WTC11 (cell line): ENCODE data around the gene CLECL1. TPM values are rescaled to one million over a fixed set of nuclear protein-coding genes. Genes with fewer than 3 reads are reported as not detected.

Experiments used
- ATAC-seq: fragments of 200-7000 bp; cut with Tn5 transposase; 2 replicates; pipeline ENCODE4 v1.10.0; 2021; ENCODE audit warnings: mild to moderate bottlenecking, moderate library complexity
- CTCF ChIA-PET: fragments of 300-600 bp; sonication (Branson Sonifier 250); formaldehyde crosslinking; loops from one replicate; lab custom pipeline; 2021; ENCODE audit warnings: antibody characterized with exemption; lab: Charles Lee
- POLR2A ChIA-PET: fragments of 350-600 bp; sonication (Branson Sonifier 250); formaldehyde crosslinking; loops from one replicate; lab custom pipeline; 2021; ENCODE audit warnings: antibody characterized with exemption; lab: Charles Lee
- DNase-seq: peaks from one replicate; pipeline ENCODE4 v3.0.0; 2021; ENCODE audit warnings: low spot score
- H3K27ac Mint-ChIP-seq: 2 replicates; pipeline ENCODE4 v1.8.0; 2021; ENCODE audit warnings: mixed read lengths
- H3K27me3 Mint-ChIP-seq: 2 replicates; pipeline ENCODE4 v1.8.0; 2021; ENCODE audit warnings: low read depth, mild to moderate bottlenecking, moderate library complexity, mixed read lengths
- H3K36me3 Mint-ChIP-seq: 2 replicates; pipeline ENCODE4 v1.8.0; 2021; ENCODE audit warnings: mixed read lengths
- H3K4me1 Mint-ChIP-seq: 2 replicates; pipeline ENCODE4 v1.8.0; 2022; ENCODE audit warnings: mixed read lengths
- H3K4me3 Mint-ChIP-seq: 2 replicates; pipeline ENCODE4 v1.8.0; 2021; ENCODE audit warnings: mild to moderate bottlenecking, moderate library complexity, mixed read lengths
- H3K9me3 Mint-ChIP-seq: 2 replicates; pipeline ENCODE4 v1.8.0; 2021; ENCODE audit warnings: mixed read lengths
- ESRRA ChIP-seq: sonication (generic); formaldehyde crosslinking; IDR thresholded peaks from 2 replicates; pipeline ENCODE4 v1.8.1; 2022; ENCODE audit warnings: mild to moderate bottlenecking, missing genetic modification reagents, borderline replicate concordance
- FOXJ3 ChIP-seq: sonication (generic); formaldehyde crosslinking; IDR thresholded peaks from 2 replicates; pipeline ENCODE4 v1.9.0; 2021; ENCODE audit warnings: missing genetic modification reagents, mild to moderate bottlenecking, borderline replicate concordance
- FOXP1 ChIP-seq: sonication (generic); formaldehyde crosslinking; IDR thresholded peaks from 2 replicates; pipeline ENCODE4 v1.8.0; 2022; ENCODE audit warnings: missing genetic modification reagents, mild to moderate bottlenecking, moderate library complexity, borderline replicate concordance
- IRF2 ChIP-seq: sonication (generic); formaldehyde crosslinking; IDR thresholded peaks from 2 replicates; pipeline ENCODE4 v1.8.0; 2022; ENCODE audit warnings: low read depth, missing genetic modification reagents, borderline replicate concordance
- JUN ChIP-seq: sonication (generic); formaldehyde crosslinking; IDR thresholded peaks from 2 replicates; pipeline ENCODE4 v1.8.0; 2023; ENCODE audit warnings: mild to moderate bottlenecking, missing genetic modification reagents
- MXD4 ChIP-seq: fragments of 250-450 bp; sonication (Bioruptor Pico); IDR thresholded peaks from 2 replicates; pipeline ENCODE4 v1.8.0; 2021; ENCODE audit warnings: mild to moderate bottlenecking, moderate library complexity, borderline replicate concordance
- NR2C2 ChIP-seq: sonication (generic); formaldehyde crosslinking; IDR thresholded peaks from 2 replicates; pipeline ENCODE4 v1.8.0; 2022; ENCODE audit warnings: mild to moderate bottlenecking, missing genetic modification reagents
- RELA ChIP-seq: sonication (generic); formaldehyde crosslinking; IDR thresholded peaks from 2 replicates; pipeline ENCODE4 v1.8.1; 2022; ENCODE audit warnings: missing genetic modification reagents, mild to moderate bottlenecking, borderline replicate concordance
- SMAD3 ChIP-seq: sonication (generic); formaldehyde crosslinking; IDR thresholded peaks from 2 replicates; pipeline ENCODE4 v1.8.0; 2022; ENCODE audit warnings: missing genetic modification reagents, mild to moderate bottlenecking, borderline replicate concordance
- SMAD4 ChIP-seq: sonication (generic); formaldehyde crosslinking; IDR thresholded peaks from 2 replicates; pipeline ENCODE4 v1.8.0; 2022; ENCODE audit warnings: mild to moderate bottlenecking, missing genetic modification reagents
- SP1 ChIP-seq: sonication (generic); formaldehyde crosslinking; conservative IDR thresholded peaks from 2 replicates; pipeline ENCODE4 v1.8.1; 2022; ENCODE audit warnings: missing genetic modification reagents
- TEAD1 ChIP-seq: sonication (generic); formaldehyde crosslinking; IDR thresholded peaks from 2 replicates; pipeline ENCODE4 v1.8.0; 2022; ENCODE audit warnings: mild to moderate bottlenecking, missing genetic modification reagents
- TEAD4 ChIP-seq: sonication (generic); formaldehyde crosslinking; IDR thresholded peaks from 2 replicates; pipeline ENCODE4 v1.8.0; 2022; ENCODE audit warnings: mild to moderate bottlenecking, missing genetic modification reagents
- ZNF219 ChIP-seq: sonication (generic); formaldehyde crosslinking; IDR thresholded peaks from 2 replicates; pipeline ENCODE4 v1.8.0; 2023; ENCODE audit warnings: missing genetic modification reagents, mild to moderate bottlenecking, borderline replicate concordance
- ZNF263 ChIP-seq: sonication (generic); formaldehyde crosslinking; IDR thresholded peaks from 2 replicates; pipeline ENCODE4 v1.8.1; 2022; ENCODE audit warnings: low read depth, mild to moderate bottlenecking, moderate library complexity, missing genetic modification reagents
- ZNF396 ChIP-seq: fragments of 250-450 bp; sonication (Bioruptor Pico); IDR thresholded peaks from 2 replicates; pipeline ENCODE4 v1.8.0; 2021; ENCODE audit warnings: mild to moderate bottlenecking, moderate library complexity, borderline replicate concordance
- ZNF671 ChIP-seq: fragments of 250-450 bp; sonication (Bioruptor Pico); IDR thresholded peaks from 2 replicates; pipeline ENCODE4 v1.8.0; 2021; ENCODE audit warnings: mild to moderate bottlenecking
- total RNA-seq: library from RNA; stranded (reverse); gene quantifications from 3 replicates; pipeline ENCODE4 v1.2.3, GENCODE V29; 2021
- TF ChIP-seq, protein P1 (sequence below): sonication (generic); formaldehyde crosslinking; IDR thresholded peaks from 2 replicates; pipeline ENCODE4 v1.8.1; 2022; ENCODE audit warnings: mild to moderate bottlenecking, moderate library complexity, missing genetic modification reagents
- TF ChIP-seq, protein P2 (sequence below): fragments of 250-450 bp; sonication (Bioruptor Pico); IDR thresholded peaks from 2 replicates; pipeline ENCODE4 v1.9.0; 2021; ENCODE audit warnings: mild to moderate bottlenecking
- TF ChIP-seq, protein P3 (sequence below): sonication (generic); formaldehyde crosslinking; IDR thresholded peaks from 2 replicates; pipeline ENCODE4 v1.8.0; 2022; ENCODE audit warnings: mild to moderate bottlenecking, missing genetic modification reagents
- TF ChIP-seq, protein P4 (sequence below): fragments of 250-450 bp; sonication (Bioruptor Pico); IDR thresholded peaks from 2 replicates; pipeline ENCODE4 v1.9.0; 2021; ENCODE audit warnings: moderate library complexity, mild to moderate bottlenecking, inconsistent platforms, borderline replicate concordance
- TF ChIP-seq, protein P5 (sequence below): sonication (generic); formaldehyde crosslinking; IDR thresholded peaks from 2 replicates; pipeline ENCODE4 v1.8.1; 2023; ENCODE audit warnings: mild to moderate bottlenecking, missing genetic modification reagents, moderate library complexity
- TF ChIP-seq, protein P6 (sequence below): fragments of 250-450 bp; sonication (Bioruptor Pico); IDR thresholded peaks from 2 replicates; pipeline ENCODE4 v1.9.0; 2021; ENCODE audit warnings: mild to moderate bottlenecking, borderline replicate concordance
- TF ChIP-seq, protein P7 (sequence below): sonication (generic); formaldehyde crosslinking; IDR thresholded peaks from 2 replicates; pipeline ENCODE4 v1.8.1; 2023; ENCODE audit warnings: mild to moderate bottlenecking, missing genetic modification reagents, moderate library complexity
- TF ChIP-seq, protein P8 (sequence below): sonication (generic); formaldehyde crosslinking; IDR thresholded peaks from 2 replicates; pipeline ENCODE4 v1.8.1; 2023; ENCODE audit warnings: mild to moderate bottlenecking, missing genetic modification reagents

CLECL1 gene
- total RNA-seq, 1 experiment from 2014 or later: not detected

DNA sequence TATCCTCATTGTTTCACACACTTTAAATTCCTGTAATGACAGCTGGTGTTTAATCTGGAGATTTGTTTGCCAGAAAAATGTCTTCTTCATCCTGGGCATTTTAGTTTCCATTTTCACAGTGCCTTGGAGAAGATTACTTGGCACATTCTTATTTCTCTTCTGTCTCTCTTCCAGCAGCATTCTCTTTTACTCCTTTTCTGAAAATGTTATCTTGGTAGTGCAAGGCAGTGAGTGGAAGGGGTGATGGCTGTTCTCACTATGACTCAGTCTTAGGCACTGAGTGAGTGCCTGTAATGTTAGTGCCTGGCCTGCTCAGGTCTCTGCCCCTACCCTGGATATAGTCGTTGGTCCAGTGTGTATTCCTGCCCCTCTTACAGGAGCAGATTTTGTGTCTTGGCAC is 13.1 kb downstream of the CLECL1 start:
- POLR2A ChIA-PET: no interaction called here
- no peaks in the 10 kb centered on the region for H3K4me1 Mint-ChIP-seq
- no peak overlapping the region for H3K27ac Mint-ChIP-seq
- H3K9me3 Mint-ChIP-seq: no peaks in the 10 kb centered on the region
- H3K36me3 Mint-ChIP-seq: no peaks in the 10 kb centered on the region
- ATAC-seq (no peak), DNase-seq (no peak)
- TF ChIP-seq, protein P1, sequence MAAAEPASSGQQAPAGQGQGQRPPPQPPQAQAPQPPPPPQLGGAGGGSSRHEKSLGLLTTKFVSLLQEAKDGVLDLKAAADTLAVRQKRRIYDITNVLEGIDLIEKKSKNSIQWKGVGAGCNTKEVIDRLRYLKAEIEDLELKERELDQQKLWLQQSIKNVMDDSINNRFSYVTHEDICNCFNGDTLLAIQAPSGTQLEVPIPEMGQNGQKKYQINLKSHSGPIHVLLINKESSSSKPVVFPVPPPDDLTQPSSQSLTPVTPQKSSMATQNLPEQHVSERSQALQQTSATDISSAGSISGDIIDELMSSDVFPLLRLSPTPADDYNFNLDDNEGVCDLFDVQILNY (CRISPR knock-in tag): no peak
- TF ChIP-seq SP1 (CRISPR knock-in tag): no peak
- TF ChIP-seq ZNF671 (CRISPR knock-in tag): no peak
- TF ChIP-seq, protein P2, sequence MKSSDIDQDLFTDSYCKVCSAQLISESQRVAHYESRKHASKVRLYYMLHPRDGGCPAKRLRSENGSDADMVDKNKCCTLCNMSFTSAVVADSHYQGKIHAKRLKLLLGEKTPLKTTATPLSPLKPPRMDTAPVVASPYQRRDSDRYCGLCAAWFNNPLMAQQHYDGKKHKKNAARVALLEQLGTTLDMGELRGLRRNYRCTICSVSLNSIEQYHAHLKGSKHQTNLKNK (CRISPR knock-in tag): no peak
- TF ChIP-seq, protein P3, sequence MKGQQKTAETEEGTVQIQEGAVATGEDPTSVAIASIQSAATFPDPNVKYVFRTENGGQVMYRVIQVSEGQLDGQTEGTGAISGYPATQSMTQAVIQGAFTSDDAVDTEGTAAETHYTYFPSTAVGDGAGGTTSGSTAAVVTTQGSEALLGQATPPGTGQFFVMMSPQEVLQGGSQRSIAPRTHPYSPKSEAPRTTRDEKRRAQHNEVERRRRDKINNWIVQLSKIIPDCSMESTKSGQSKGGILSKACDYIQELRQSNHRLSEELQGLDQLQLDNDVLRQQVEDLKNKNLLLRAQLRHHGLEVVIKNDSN: no peak
- TF ChIP-seq SMAD4 (CRISPR knock-in tag): no peak
- no peak for TF ChIP-seq NR2C2
- TF ChIP-seq TEAD4 (CRISPR knock-in tag): no peak
- TF ChIP-seq SMAD3 (CRISPR knock-in tag): no peak
- TF ChIP-seq, protein P4, sequence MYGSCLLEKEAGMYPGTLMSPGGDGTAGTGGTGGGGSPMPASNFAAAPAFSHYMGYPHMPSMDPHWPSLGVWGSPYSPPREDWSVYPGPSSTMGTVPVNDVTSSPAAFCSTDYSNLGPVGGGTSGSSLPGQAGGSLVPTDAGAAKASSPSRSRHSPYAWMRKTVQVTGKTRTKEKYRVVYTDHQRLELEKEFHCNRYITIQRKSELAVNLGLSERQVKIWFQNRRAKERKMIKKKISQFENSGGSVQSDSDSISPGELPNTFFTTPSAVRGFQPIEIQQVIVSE (CRISPR knock-in tag): no peak
- TF ChIP-seq FOXJ3 (CRISPR knock-in tag): no peak
- no peak for TF ChIP-seq JUN (CRISPR knock-in tag)
- no peak for TF ChIP-seq FOXP1
- TF ChIP-seq TEAD1 (CRISPR knock-in tag): no peak
- no peak for TF ChIP-seq RELA
- TF ChIP-seq ZNF263 (CRISPR knock-in tag): no peak
- TF ChIP-seq, protein P5, sequence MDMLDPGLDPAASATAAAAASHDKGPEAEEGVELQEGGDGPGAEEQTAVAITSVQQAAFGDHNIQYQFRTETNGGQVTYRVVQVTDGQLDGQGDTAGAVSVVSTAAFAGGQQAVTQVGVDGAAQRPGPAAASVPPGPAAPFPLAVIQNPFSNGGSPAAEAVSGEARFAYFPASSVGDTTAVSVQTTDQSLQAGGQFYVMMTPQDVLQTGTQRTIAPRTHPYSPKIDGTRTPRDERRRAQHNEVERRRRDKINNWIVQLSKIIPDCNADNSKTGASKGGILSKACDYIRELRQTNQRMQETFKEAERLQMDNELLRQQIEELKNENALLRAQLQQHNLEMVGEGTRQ: no peak
- TF ChIP-seq ESRRA: no peak
- TF ChIP-seq IRF2 (CRISPR knock-in tag): no peak
- no peak for TF ChIP-seq ZNF396 (CRISPR knock-in tag)
- CTCF ChIA-PET: no interaction called here
- H3K27me3 Mint-ChIP-seq: no peaks in the 10 kb centered on the region; the same call in 1 of the 2 replicates
- H3K4me3 Mint-ChIP-seq: no peak overlapping the region

DNA sequence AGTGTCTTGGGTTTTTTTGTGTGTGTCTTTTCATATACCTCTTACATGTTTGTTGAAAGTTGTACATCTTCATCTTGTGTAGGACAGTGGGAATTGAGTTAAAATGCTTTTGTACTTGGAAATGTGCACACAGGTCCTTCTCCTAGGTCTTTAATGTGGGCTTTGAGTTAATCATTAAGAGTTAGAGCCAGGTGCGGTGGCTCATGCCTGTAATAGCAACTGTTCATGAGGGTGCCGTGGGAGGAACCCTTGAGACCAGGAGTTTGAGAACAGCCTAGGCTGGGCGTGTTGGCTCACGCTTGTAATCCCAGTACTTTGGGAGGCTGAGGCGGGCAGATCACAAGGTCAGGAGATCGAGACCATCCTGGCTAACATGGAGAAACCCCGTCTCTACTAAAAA is 13.9 kb downstream of the CLECL1 start:
- Mint-ChIP-seq H3K9me3 (no peaks in the 10 kb centered on the region), H3K4me3 (no peak overlapping the region), H3K36me3 (no peaks in the 10 kb centered on the region), H3K4me1 (no peaks in the 10 kb centered on the region), H3K27ac (no peak overlapping the region), H3K27me3 (no peaks in the 10 kb centered on the region; the same call in 1 of the 2 replicates)
- TF ChIP-seq MXD4: no peak
- TF ChIP-seq RELA: no peak
- no peak for TF ChIP-seq ZNF219 (CRISPR knock-in tag)
- TF ChIP-seq, protein P6, sequence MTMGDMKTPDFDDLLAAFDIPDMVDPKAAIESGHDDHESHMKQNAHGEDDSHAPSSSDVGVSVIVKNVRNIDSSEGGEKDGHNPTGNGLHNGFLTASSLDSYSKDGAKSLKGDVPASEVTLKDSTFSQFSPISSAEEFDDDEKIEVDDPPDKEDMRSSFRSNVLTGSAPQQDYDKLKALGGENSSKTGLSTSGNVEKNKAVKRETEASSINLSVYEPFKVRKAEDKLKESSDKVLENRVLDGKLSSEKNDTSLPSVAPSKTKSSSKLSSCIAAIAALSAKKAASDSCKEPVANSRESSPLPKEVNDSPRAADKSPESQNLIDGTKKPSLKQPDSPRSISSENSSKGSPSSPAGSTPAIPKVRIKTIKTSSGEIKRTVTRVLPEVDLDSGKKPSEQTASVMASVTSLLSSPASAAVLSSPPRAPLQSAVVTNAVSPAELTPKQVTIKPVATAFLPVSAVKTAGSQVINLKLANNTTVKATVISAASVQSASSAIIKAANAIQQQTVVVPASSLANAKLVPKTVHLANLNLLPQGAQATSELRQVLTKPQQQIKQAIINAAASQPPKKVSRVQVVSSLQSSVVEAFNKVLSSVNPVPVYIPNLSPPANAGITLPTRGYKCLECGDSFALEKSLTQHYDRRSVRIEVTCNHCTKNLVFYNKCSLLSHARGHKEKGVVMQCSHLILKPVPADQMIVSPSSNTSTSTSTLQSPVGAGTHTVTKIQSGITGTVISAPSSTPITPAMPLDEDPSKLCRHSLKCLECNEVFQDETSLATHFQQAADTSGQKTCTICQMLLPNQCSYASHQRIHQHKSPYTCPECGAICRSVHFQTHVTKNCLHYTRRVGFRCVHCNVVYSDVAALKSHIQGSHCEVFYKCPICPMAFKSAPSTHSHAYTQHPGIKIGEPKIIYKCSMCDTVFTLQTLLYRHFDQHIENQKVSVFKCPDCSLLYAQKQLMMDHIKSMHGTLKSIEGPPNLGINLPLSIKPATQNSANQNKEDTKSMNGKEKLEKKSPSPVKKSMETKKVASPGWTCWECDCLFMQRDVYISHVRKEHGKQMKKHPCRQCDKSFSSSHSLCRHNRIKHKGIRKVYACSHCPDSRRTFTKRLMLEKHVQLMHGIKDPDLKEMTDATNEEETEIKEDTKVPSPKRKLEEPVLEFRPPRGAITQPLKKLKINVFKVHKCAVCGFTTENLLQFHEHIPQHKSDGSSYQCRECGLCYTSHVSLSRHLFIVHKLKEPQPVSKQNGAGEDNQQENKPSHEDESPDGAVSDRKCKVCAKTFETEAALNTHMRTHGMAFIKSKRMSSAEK (CRISPR knock-in tag): no peak
- no peak for TF ChIP-seq ZNF263 (CRISPR knock-in tag)
- TF ChIP-seq, protein P7, sequence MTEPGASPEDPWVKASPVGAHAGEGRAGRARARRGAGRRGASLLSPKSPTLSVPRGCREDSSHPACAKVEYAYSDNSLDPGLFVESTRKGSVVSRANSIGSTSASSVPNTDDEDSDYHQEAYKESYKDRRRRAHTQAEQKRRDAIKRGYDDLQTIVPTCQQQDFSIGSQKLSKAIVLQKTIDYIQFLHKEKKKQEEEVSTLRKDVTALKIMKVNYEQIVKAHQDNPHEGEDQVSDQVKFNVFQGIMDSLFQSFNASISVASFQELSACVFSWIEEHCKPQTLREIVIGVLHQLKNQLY (CRISPR knock-in tag): no peak
- TF ChIP-seq, protein P5: no peak
- TF ChIP-seq, protein P8, sequence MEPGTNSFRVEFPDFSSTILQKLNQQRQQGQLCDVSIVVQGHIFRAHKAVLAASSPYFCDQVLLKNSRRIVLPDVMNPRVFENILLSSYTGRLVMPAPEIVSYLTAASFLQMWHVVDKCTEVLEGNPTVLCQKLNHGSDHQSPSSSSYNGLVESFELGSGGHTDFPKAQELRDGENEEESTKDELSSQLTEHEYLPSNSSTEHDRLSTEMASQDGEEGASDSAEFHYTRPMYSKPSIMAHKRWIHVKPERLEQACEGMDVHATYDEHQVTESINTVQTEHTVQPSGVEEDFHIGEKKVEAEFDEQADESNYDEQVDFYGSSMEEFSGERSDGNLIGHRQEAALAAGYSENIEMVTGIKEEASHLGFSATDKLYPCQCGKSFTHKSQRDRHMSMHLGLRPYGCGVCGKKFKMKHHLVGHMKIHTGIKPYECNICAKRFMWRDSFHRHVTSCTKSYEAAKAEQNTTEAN (CRISPR knock-in tag): no peak
- TF ChIP-seq JUN (CRISPR knock-in tag): no peak
- CTCF ChIA-PET: no interaction called here
- POLR2A ChIA-PET: no interaction called here
- ATAC-seq (no peak), DNase-seq (no peak)
